HL-60 (cell line): ENCODE results near the gene HOXB6.

Experiments used
- DNase-seq, 2 experiments: peaks; one replicate each; pipeline ENCODE4 v3.0.0-alpha.2; 2010 to 2020; ENCODE audit warnings: low read depth in 1 of 2, low spot score in 1 of 2
- H3K27ac ChIP-seq: fragments of 250-450 bp; sonication (Bioruptor Pico); replicated peaks from 2 replicates; pipeline ENCODE4 v1.5.1; 2020; ENCODE audit warnings: mild to moderate bottlenecking, moderate library complexity
- H3K27me3 ChIP-seq: fragments of 250-450 bp; sonication (Bioruptor Pico); 2 replicates; pipeline ENCODE4 v1.5.1; 2021; ENCODE audit warnings: mild to moderate bottlenecking, moderate library complexity; ENCODE audit not compliant: insufficient read depth, poor library complexity, severe bottlenecking
- H3K4me3 ChIP-seq: replicated peaks from 2 replicates; pipeline ENCODE4 v1.5.1; 2011; ENCODE audit warnings: mild to moderate bottlenecking, control low read depth, low read length; ENCODE audit not compliant: insufficient read depth
- CTCF ChIP-seq: IDR thresholded peaks from one replicate; pipeline ENCODE4 v1.5.1; 2011; ENCODE audit warnings: low read length, control low read depth, inconsistent platforms; ENCODE audit not compliant: insufficient read depth
- GABPA ChIP-seq: IDR thresholded peaks from 2 replicates; pipeline ENCODE4 v1.6.1; 2012; ENCODE audit warnings: low read depth
- POLR2AphosphoS5 ChIP-seq: IDR thresholded peaks from 2 replicates; pipeline ENCODE4 v1.6.1; 2012; ENCODE audit warnings: low read depth
- REST ChIP-seq: IDR thresholded peaks from 2 replicates; pipeline ENCODE4 v1.6.1; 2012; ENCODE audit warnings: low read depth; ENCODE audit not compliant: insufficient replicate concordance
- SPI1 ChIP-seq: IDR thresholded peaks from 2 replicates; pipeline ENCODE4 v1.6.1; 2012; ENCODE audit warnings: low read depth, mild to moderate bottlenecking, borderline replicate concordance

The HOXB6 gene

DNA sequence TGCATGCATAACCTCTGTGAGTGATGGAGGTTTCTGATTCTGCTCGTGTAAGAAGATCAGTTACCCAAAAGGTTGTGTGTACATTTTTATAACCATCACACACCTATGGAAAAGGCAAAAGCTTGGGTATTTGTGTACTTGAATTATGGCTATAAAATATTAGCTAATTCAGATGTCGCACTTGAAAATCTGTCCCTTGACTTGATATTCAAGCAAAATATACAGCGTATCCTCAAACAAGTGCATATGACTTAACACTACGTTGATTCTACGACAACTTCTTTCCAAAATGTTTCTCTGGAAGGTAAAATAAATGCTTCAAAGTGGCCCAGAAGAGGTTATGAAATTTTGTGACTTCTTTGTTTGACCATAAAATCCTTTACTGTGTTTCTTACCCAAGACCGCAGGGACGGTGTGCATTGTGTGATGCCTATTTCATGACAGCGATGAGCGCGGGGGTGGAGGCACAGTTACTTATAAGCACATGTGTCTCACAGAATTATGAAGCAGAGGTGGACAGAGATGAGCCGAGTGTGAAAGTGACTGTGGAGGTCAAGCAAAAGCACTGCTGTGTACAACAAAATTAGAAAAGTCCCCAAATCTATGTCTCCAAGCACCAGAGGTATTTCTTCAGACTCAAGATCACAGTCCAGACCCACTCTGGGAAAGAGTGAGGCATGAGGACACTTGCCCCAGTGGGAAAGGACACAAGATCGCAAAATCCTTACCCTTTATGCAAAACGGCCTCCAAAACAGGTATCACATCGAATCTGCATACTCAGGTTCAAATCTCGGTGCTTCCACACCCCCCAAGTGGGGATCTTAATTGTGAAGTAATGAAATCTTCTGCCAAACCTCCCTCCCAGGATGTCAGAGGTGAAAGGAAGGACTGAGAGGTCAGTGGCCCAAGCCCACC, 25.5 kb upstream of the HOXB6 start:
- Histone ChIP-seq H3K27me3 (peaks cover 86% of the 10 kb centered on the region), H3K27ac (no peak overlapping the region), H3K4me3 (no peak overlapping the region)
- DNase-seq = no peak
- TF ChIP-seq GABPA (no peak), SPI1 (no peak), REST (no peak), POLR2AphosphoS5 (no peak), CTCF (no peak)

GRCh38 chr17:48629411-48629759, 24.6 kb upstream of the HOXB6 start:
- no peak for DNase-seq
- TF ChIP-seq POLR2AphosphoS5 (no peak), GABPA (no peak), REST (no peak), SPI1 (no peak), CTCF (no peak)
- Histone ChIP-seq H3K27me3 (peaks cover 84% of the 10 kb centered on the region), H3K4me3 (no peak overlapping the region), H3K27ac (no peak overlapping the region)

DNA sequence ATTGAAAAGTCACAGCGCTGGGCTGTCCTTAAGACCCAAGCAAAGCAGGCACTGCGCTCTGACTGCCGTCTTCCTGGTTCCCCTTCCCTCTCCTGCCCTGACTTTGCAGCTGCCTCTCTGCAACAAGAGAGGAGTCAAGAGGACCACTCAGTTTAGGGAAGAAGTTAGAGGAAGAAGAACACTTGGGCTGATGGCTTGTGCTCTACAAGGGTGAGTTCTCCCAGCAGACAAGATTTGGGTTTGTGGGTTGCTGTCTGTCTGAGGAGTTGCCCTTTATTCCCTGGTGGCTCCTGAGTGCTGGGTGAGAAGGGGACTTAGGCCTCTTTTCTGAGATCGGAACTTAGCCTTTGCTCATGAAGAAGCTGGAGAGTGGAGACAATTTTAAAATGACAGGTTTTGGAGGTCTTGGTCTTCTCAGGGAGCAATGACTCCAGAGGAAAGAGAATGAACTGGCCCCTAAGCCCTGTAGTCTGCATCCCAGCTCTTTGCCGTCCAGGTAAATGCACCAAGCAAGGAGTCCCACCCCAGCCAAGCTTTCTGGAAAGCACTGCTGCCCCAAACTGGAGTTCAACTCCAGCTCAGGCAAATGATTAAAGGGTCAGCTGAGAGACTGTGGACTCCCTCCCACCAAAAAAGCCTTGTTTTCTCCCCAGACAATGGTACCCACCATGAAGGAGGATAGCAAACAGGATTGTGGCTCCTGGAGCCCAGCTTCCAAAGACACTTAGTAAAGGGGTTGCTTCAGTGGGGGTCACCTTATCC, 24.0 kb upstream of the HOXB6 start:
- Histone ChIP-seq H3K27me3 (peaks cover 84% of the 10 kb centered on the region), H3K4me3 (no peak overlapping the region), H3K27ac (no peak overlapping the region)
- DNase-seq = peak in 1 of 2 experiments; percentile 11
- TF ChIP-seq POLR2AphosphoS5 = no peak
- no peak for TF ChIP-seq SPI1
- no peak for TF ChIP-seq REST
- TF ChIP-seq CTCF = no peak
- TF ChIP-seq GABPA = no peak
